C1 segment of cervical spinal cord (tissue), 14 donors: ENCODE data around the gene NLGN4Y.
A peak's percentile ranks its signal among the peaks of the same experiment; 100 is the strongest.

Experiments used
- DNase-seq, 14 donors: peaks; one replicate each; lab custom pipeline; 2025; lab: John Stamatoyannopoulos, UW

Gene NLGN4Y

GRCh38 chrY:14644157-14644952 lies 120.0 kb downstream of the NLGN4Y start:
- DNase-seq: no peak

- DNase-seq: no peak
These were observed 154.9 kb downstream of the NLGN4Y start for GRCh38 chrY:14679181-14679580.

GRCh38 chrY:14694543-14694942 lies 170.2 kb downstream of the NLGN4Y start:
- DNase-seq: no peak

DNA sequence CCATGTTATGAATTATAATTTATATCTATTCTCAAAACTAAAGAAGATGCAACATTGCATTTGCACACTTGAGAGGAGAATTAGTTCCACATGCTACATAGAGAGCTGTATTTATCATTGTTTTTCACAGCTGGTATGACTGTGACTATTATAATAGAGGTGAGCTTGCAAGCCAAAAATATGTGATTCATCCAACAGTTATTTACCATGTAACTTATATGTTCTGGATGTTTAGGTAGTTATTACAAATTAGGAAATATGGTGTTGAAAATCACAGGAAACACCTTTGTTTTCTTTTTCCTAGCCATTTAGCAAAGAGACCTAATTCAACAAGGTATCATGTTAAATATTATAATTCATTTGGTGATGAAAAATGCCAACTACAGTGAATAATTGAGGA lies 183.8 kb downstream of the NLGN4Y start:
- no peak for DNase-seq

GRCh38 chrY:14741596-14741995 lies 217.3 kb downstream of the NLGN4Y start:
- DNase-seq: no peak

DNA sequence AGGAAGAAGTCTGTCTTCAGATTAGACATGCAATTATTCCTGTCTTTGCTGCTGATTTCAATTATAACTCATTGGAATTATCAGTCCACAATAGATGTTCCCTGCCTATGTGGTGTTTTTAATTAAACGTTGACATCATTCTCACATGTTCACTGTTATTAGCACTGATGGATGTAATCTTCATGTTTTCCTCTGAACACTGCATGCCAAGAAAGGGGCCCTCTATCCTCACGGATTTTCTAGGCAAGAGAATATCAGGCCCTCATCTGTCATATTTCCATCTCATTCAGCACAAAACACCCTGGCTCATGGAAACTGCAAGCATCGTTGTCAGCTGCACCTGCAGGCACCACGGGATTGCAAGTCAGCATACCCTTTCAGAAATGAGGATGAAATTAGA lies 224.0 kb downstream of the NLGN4Y start:
- DNase-seq: no peak

DNA sequence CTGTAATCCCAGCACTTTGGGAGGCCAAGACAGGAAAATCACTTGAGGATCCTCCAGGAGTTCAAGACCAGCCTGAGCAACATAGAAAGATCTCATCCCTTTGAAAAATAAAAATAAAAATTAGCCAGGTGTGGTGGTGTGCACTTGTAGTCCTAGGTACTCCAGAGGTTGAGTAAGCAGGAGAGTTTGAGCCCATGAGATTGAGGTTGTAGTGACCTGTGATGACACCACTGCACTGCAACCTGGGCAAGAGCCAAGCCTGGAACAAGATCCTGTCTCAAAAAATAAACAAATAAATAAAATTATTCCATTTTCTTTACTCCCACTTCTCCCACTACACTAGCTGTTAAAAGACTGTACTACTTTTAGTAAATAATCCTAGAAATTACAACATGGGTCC lies 231.2 kb downstream of the NLGN4Y start:
- DNase-seq: no peak

GRCh38 chrY:14762903-14763302 lies 238.6 kb downstream of the NLGN4Y start:
- DNase-seq: no peak

GRCh38 chrY:14763600-14763999 lies 239.3 kb downstream of the NLGN4Y start:
- DNase-seq: peak in 2 of 14 donors; percentile 0 to 3

DNA sequence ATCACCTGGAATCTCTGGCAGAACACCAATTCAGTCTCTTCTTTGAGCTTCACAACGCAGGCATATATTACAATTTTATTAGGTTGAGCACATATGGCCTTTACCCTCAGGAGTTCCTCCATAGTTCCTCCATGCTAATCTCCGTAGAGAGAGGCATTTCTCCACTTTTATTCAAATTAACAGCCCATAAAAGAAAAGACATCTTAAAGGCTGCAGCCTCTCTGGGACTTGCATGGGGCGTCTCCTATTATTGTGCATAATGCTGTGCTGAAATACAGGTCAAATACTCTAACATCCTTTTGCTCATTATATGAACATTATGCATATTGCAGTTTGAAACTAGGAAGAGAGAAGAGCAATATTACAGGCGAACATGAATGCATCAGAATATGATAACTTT lies 253.9 kb downstream of the NLGN4Y start:
- no peak for DNase-seq

DNA sequence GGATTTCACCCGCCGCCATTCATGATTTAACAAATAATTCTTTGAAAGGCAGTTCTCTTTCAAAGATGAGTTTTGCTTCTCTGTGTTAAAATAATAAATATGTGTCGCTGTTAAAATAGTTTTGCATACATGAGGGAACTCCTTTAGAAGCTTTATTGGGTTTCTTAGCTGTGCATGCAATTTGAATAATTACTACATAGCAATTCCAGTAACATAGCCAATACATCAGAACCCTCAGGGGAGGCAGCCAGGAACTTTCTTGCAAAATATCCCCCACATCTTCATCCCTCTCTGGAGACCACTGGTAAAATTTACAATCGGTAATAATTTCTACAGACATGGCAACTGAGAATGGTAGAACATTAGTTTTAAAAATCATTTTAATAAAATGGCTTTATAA lies 268.8 kb downstream of the NLGN4Y start:
- DNase-seq: no peak

GRCh38 chrY:14793674-14794073 lies 269.3 kb downstream of the NLGN4Y start:
- DNase-seq: no peak

DNA sequence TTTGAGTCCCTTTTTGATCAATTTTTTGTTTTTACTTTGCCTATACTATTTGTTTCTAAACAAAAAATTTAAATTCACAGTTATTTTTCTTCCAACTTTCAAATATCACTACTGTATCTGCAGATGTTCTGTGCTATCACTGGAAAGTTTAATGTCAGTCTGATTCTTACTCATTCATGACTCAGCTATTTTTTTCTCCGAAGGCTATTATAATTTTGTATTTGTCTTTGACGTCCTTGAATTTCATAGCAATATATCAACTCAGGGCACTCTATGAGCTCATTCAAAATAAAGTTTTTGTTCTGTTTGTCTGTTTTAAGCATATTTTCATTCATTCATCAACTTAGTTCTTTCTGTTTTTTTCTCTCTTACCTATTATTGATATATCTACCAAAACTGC lies 273.7 kb downstream of the NLGN4Y start:
- DNase-seq: no peak

GRCh38 chrY:14801096-14801495 lies 276.8 kb downstream of the NLGN4Y start:
- DNase-seq: peak in 2 of 14 donors; percentile 0 to 2

DNA sequence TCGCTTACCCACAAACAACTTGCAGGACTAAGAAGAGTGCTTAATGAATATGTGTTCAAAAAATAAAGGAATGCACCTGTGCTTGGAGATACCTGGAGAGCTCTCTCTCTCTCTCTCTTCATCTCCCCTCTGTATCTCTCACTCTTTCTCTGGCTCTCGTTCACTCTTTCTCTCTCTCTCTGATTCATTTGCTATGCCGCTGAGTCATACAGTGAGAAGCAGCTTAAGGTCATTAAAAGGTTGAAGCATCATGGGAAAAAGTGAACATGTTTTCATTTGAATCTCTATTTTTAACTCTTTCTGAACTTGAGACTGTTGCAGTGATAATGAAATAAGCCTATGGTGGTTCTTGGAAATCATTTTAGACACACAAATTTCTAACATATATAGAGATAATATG lies 277.8 kb downstream of the NLGN4Y start:
- DNase-seq: no peak

DNA sequence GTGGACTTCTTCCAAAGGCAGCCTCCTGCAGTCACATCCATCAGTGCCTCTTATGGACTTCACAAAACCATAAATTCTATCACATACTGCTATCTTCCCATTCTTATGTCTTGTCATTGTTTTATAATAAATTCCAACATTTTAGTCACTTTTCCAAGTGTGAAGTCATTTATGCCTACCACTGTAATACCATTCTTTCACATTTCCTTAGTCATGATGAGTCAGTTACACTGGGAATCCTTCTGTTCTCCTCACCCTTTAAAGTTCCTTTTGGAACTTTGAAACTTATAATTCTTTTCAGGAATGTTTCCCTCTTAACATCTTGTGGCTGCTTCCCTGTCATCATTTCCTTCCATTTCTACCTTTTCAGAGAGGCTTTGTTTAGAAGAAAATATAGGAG lies 279.7 kb downstream of the NLGN4Y start:
- DNase-seq: no peak

DNA sequence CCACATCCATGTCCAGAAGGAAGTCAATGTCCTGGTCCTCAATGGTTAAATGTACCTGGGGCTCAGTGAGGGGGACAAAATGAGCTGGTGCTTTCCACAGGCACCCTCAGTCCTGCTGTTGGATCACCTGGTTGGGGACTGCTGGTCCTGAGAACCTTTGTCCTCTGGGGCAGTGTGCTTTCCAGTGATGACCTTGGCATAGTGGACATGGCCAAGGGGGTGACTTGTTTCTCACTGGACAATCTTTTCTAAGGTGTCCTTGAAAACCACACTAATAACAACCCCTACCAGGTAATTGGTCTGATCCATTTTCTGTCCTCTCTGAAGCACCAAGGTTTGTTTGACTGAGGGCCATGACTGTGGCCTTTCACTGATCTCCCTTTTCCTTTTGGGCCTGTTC lies 294.1 kb downstream of the NLGN4Y start:
- no peak for DNase-seq

GRCh38 chrY:14822201-14822600 lies 297.9 kb downstream of the NLGN4Y start:
- peak in 2 of 14 donors; percentile 0 to 1 for DNase-seq

DNA sequence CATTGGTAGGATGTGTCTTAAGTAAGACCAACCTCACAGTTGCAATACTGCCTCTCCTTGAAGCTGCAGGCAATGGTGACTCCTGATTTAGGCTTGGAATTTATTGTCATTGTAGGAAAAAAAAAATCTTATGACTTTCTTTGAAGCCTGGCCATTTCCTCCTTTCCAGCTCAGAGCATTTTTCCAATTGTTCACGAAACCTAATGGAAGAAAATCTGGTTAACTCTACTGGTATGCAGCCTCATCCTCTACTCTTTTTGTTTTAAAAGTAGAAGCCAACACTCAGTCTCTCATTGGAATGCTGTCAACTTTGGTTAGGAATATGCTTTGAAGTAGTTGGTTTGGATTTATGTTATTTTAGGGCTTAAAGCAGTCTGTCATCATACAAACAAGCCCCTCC lies 298.6 kb downstream of the NLGN4Y start:
- DNase-seq: no peak

- no peak for DNase-seq
These were observed 300.3 kb downstream of the NLGN4Y start for GRCh38 chrY:14824583-14824982.

DNA sequence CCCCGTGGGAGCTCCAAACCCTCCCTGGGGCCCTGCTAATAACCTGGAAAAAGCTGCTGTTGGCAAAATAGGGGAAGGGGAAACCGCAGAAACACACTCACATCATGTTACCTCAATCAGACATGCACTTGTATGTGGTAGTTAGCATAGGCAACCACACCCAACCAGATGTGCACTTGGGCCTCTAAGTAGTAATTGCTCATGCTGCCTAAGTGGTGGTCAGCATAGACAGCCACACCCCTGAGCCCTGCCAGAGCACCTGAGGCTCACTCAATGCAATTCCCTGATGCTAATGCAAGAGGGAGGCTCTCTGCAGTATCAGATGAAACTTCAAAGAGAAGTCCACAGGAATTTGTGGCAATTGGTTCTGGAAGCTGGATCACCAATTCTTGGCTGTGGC lies 301.4 kb downstream of the NLGN4Y start:
- no peak for DNase-seq

GRCh38 chrY:14828531-14828930 lies 304.2 kb downstream of the NLGN4Y start:
- DNase-seq: no peak

GRCh38 chrY:14829366-14829885 lies 305.1 kb downstream of the NLGN4Y start:
- DNase-seq: peak in 2 of 14 donors; percentile 0 to 44
